OCI-LY3 (cell line): ENCODE results near the gene C11orf54.

ENCODE experiments used
- CTCF ChIP-seq: fragments of 200-600, 300-600 bp; sonication (generic); IDR thresholded peaks from 2 replicates; pipeline ENCODE4 v1.5.1; 2014; ENCODE audit warnings: antibody characterized with exemption, low read length, low read depth
- EZH2phosphoT487 ChIP-seq: fragments of 200-600 bp; shearing (Covaris generic); IDR thresholded peaks from 2 replicates; pipeline ENCODE4 v1.6.1; 2018; ENCODE audit warnings: antibody characterized with exemption, mixed run types, low read depth

GRCh38 chr11:93718057-93718563 lies 23.4 kb upstream of the C11orf54 start:
- no peak for TF ChIP-seq CTCF
- TF ChIP-seq EZH2phosphoT487, result no peak
